PC-3 (cell line): ENCODE measurements around the gene PRR36. TPM values are rescaled to one million over a fixed set of nuclear protein-coding genes. Genes with fewer than 3 reads are reported as not detected.
A peak's percentile ranks its signal among the peaks of the same experiment; 100 is the strongest.

ENCODE experiments used
- ATAC-seq: fragments of 200-7000 bp; cut with Tn5 transposase; 2 replicates; pipeline ENCODE4 v1.9.1; 2020; ENCODE audit warnings: mild to moderate bottlenecking, moderate library complexity
- BruUV-seq: library from RNA; stranded (reverse); fragments of 400-500 nt; replicated peaks from 2 replicates; lab custom pipeline; 2021; lab: Mats Ljungman, UMichigan
- CTCF ChIA-PET: fragments of 300-600 bp; sonication (Branson Sonifier 250); formaldehyde crosslinking; loops from one replicate; lab custom pipeline; 2022; ENCODE audit warnings: antibody characterized with exemption; lab: Charles Lee
- POLR2A ChIA-PET: fragments of 300-600 bp; sonication (Branson Sonifier 250); formaldehyde crosslinking; loops from one replicate; lab custom pipeline; 2022; ENCODE audit warnings: antibody characterized with exemption; ENCODE audit not compliant: unreplicated experiment; lab: Charles Lee
- DNase-seq: peaks from one replicate; pipeline ENCODE4 v3.0.0-alpha.2; 2015
- H2AFZ ChIP-seq: fragments of 300-600 bp; sonication (generic); 2 replicates; pipeline ENCODE4 v1.6.0; 2016; ENCODE audit warnings: antibody characterized with exemption, low read length
- H3F3A ChIP-seq: fragments of 300-600 bp; sonication (generic); one replicate; pipeline ENCODE4 v1.6.0; 2017; ENCODE audit warnings: antibody characterized with exemption, low read length, control low read depth, mild to moderate bottlenecking; ENCODE audit not compliant: unreplicated experiment
- H3K27ac ChIP-seq: fragments of 300-600 bp; sonication (generic); 2 replicates; pipeline ENCODE4 v1.5.1; 2016; ENCODE audit warnings: mild to moderate bottlenecking, low read length
- H3K27me3 ChIP-seq: fragments of 300-600 bp; sonication (generic); 2 replicates; pipeline ENCODE4 v1.6.1; 2016; ENCODE audit warnings: low read length, mixed read lengths
- H3K36me3 ChIP-seq: fragments of 300-600 bp; sonication (generic); 2 replicates; pipeline ENCODE4 v1.6.1; 2016; ENCODE audit warnings: low read depth, mixed run types, low read length, mixed read lengths
- H3K4me1 ChIP-seq: fragments of 300-600 bp; sonication (generic); 2 replicates; pipeline ENCODE4 v1.5.1; 2016; ENCODE audit warnings: low read length; ENCODE audit not compliant: insufficient read depth
- H3K4me2 ChIP-seq: fragments of 300-600 bp; sonication (generic); 2 replicates; pipeline ENCODE4 v1.6.0; 2016; ENCODE audit warnings: low read length
- H3K4me3 ChIP-seq: fragments of 300-600 bp; sonication (generic); 2 replicates; pipeline ENCODE4 v1.5.1; 2016; ENCODE audit warnings: mild to moderate bottlenecking, low read length, mixed read lengths
- H3K79me2 ChIP-seq: fragments of 300-600 bp; sonication (generic); 2 replicates; pipeline ENCODE4 v1.6.1; 2017; ENCODE audit warnings: low read length, mixed read lengths
- H3K9ac ChIP-seq: fragments of 300-600 bp; sonication (generic); 2 replicates; pipeline ENCODE4 v1.6.0; 2016; ENCODE audit warnings: mild to moderate bottlenecking, low read length
- H3K9me2 ChIP-seq: fragments of 300-600 bp; sonication (generic); replicated peaks from 2 replicates; pipeline ENCODE4 v1.6.1; 2016; ENCODE audit warnings: mixed run types, low read length, mixed read lengths
- H3K9me3 ChIP-seq: fragments of 300-600 bp; sonication (generic); 2 replicates; pipeline ENCODE4 v1.6.1; 2016; ENCODE audit warnings: low read length, mixed read lengths
- H4K20me1 ChIP-seq: fragments of 300-600 bp; sonication (generic); 2 replicates; pipeline ENCODE4 v1.6.1; 2016; ENCODE audit warnings: low read length, mixed read lengths
- CTCF ChIP-seq: fragments of 300-600 bp; sonication (generic); conservative IDR thresholded peaks from 2 replicates; pipeline ENCODE4 v1.5.1; 2017; ENCODE audit warnings: antibody characterized with exemption, low read depth, mild to moderate bottlenecking, low read length
- EZH2 ChIP-seq: fragments of 300-600 bp; sonication (generic); IDR thresholded peaks from one replicate; pipeline ENCODE4 v1.6.1; 2017; ENCODE audit warnings: antibody characterized with exemption, mild to moderate bottlenecking, low read length; ENCODE audit not compliant: unreplicated experiment
- EZH2phosphoT487 ChIP-seq: fragments of 300-600 bp; sonication (generic); IDR thresholded peaks from 2 replicates; pipeline ENCODE4 v1.6.1; 2018; ENCODE audit warnings: mild to moderate bottlenecking, antibody characterized with exemption, low read length, borderline replicate concordance
- intact Hi-C: fragments of 100-400 bp; cut with micrococcal nuclease; formaldehyde crosslinking; loops from 2 replicates; pipeline ENCODE4 v1.9.0; 2023
- total RNA-seq: library from RNA; depleted of rRNA; stranded (reverse); fragments of >200 nt; gene quantifications from 2 replicates; pipeline ENCODE4 v1.2.3, GENCODE V29; 2014

Gene PRR36
- total RNA-seq, 1 experiment from 2014 or later = 2.5 TPM

GRCh38 chr19:7899751-7900378 is 25.7 kb upstream of the PRR36 start:
- no peaks in the 10 kb centered on the region for H4K20me1 ChIP-seq
- H3K4me1 ChIP-seq = peaks cover 19% of the 10 kb centered on the region
- no peak overlapping the region for H3K4me3 ChIP-seq
- intact Hi-C loops = loop anchor here (5.0 kb wide), 1 partner anchor 627 kb away; no protein-coding TSS in a partner anchor
- peaks cover 11% of the 10 kb centered on the region for H3F3A ChIP-seq
- no peak overlapping the region for H3K27ac ChIP-seq
- ATAC-seq = no peak
- H3K4me2 ChIP-seq = no peak overlapping the region
- no peak overlapping the region for H3K9ac ChIP-seq
- TF ChIP-seq EZH2 = no peak
- TF ChIP-seq EZH2phosphoT487 = no peak
- TF ChIP-seq CTCF = no peak
- BruUV-seq = no TSS peak
- peaks cover 18% of the 10 kb centered on the region for H3K79me2 ChIP-seq
- ChIA-PET CTCF (interaction anchor here (0.6 kb wide), 1 partner anchor 100 kb away, joined by 7 read pairs; no protein-coding TSS in a partner anchor), POLR2A (no interaction called here)
- no peak for DNase-seq
- no peaks in the 10 kb centered on the region for H3K9me3 ChIP-seq
- H3K9me2 ChIP-seq = no peaks in the 10 kb centered on the region
- H3K36me3 ChIP-seq = peaks cover 15% of the 10 kb centered on the region
- no peak overlapping the region for H2AFZ ChIP-seq
- no peaks in the 10 kb centered on the region for H3K27me3 ChIP-seq

- DNase-seq = no peak
- Histone ChIP-seq H3K36me3 (peaks cover 15% of the 10 kb centered on the region), H2AFZ (no peak overlapping the region), H3K27me3 (no peaks in the 10 kb centered on the region), H4K20me1 (no peaks in the 10 kb centered on the region), H3K9me2 (no peaks in the 10 kb centered on the region), H3K4me3 (no peak overlapping the region), H3K79me2 (peaks cover 11% of the 10 kb centered on the region), H3K9ac (no peak overlapping the region), H3K4me2 (no peak overlapping the region), H3F3A (peaks cover 11% of the 10 kb centered on the region), H3K4me1 (peaks cover 24% of the 10 kb centered on the region), H3K9me3 (no peaks in the 10 kb centered on the region), H3K27ac (no peak overlapping the region)
- ChIA-PET CTCF (no interaction called here), POLR2A (interaction anchor here (0.5 kb wide), 1 partner anchor 18 kb away, joined by 3 read pairs; no protein-coding TSS in a partner anchor)
- intact Hi-C loops = no loop called here
- BruUV-seq = TSS peak; percentile 5
- no peak for ATAC-seq
- TF ChIP-seq EZH2 = no peak
- no peak for TF ChIP-seq CTCF
- no peak for TF ChIP-seq EZH2phosphoT487
Measured at GRCh38 chr19:7898967-7899366, 24.8 kb upstream of the PRR36 start.

- DNase-seq (no peak), ATAC-seq (no peak)
- Histone ChIP-seq H3K4me1 (peaks cover 19% of the 10 kb centered on the region), H4K20me1 (no peaks in the 10 kb centered on the region), H3K27me3 (no peaks in the 10 kb centered on the region), H3K9me3 (no peaks in the 10 kb centered on the region), H3K9ac (no peak overlapping the region), H3K79me2 (peaks cover 14% of the 10 kb centered on the region), H3K9me2 (no peaks in the 10 kb centered on the region), H2AFZ (no peak overlapping the region), H3F3A (peaks cover 11% of the 10 kb centered on the region), H3K4me2 (no peak overlapping the region), H3K4me3 (no peak overlapping the region), H3K36me3 (peaks cover 19% of the 10 kb centered on the region), H3K27ac (no peak overlapping the region)
- ChIA-PET CTCF (no interaction called here), POLR2A (interaction anchor here (0.6 kb wide), 1 partner anchor 422 kb away, joined by 7 read pairs; no protein-coding TSS in a partner anchor)
- no TSS peak for BruUV-seq
- intact Hi-C loops = no loop called here
- TF ChIP-seq EZH2phosphoT487 (no peak), CTCF (no peak), EZH2 (no peak)
Measured at GRCh38 chr19:7897292-7897691, 23.1 kb upstream of the PRR36 start.
